ENCODE measurements around the gene IL17RE. TPM values are rescaled to one million over a fixed set of nuclear protein-coding genes. Genes with fewer than 3 reads are reported as not detected.
A peak's percentile ranks its signal among the peaks of the same experiment; 100 is the strongest.

The IL17RE gene
- polyA plus RNA-seq, 3 donors = 0.27 TPM; not detected in 2

- Mint-ChIP-seq H3K9me3 (no peaks in the 10 kb centered on the region), H3K27ac (peak overlapping the region in 2 of 7 donors; percentile 21 to 48), H3K27me3 (ENCODE audit: low read depth in 3 of 3) (peaks cover 10 to 22% (median 13%) of the 10 kb centered on the region in 3 donors), H3K36me3 (peaks cover 2% of the 10 kb centered on the region in 2 donors), H3K4me3 (no peak overlapping the region), H3K4me1 (peaks cover 18% of the 10 kb centered on the region)
- Histone ChIP-seq H3K27ac (ENCODE audit: low read depth in 1 of 2, low read length in 2 of 2) (no peak overlapping the region), H3K36me3 (replicated peaks in 1 of 2; ENCODE audit: control insufficient read depth in 1 of 2, insufficient read depth in 2 of 2, low read length in 2 of 2) (peaks cover 0 to 1% of the 10 kb centered on the region in 2 donors), H3K4me3 (replicated peaks in 1 of 3; ENCODE audit: low read depth in 2 of 3, low read length in 3 of 3) (no peak overlapping the region), H3K4me2 (replicated peaks; ENCODE audit: extremely low read depth, low read length, poor library complexity, severe bottlenecking) (no peak overlapping the region), H3K9ac (ENCODE audit: insufficient read depth, low read length, poor library complexity, severe bottlenecking) (no peak overlapping the region), H4K20me1 (ENCODE audit: insufficient read depth, low read length) (no peaks in the 10 kb centered on the region), H3K9me3 (replicated peaks in 1 of 2; ENCODE audit: control insufficient read depth in 1 of 2, insufficient read depth in 1 of 2, low read length in 2 of 2) (no peaks in the 10 kb centered on the region), H3K4me1 (ENCODE audit: control insufficient read depth in 1 of 2, insufficient read depth in 2 of 2, low read length in 2 of 2) (peaks cover 10 to 14% of the 10 kb centered on the region in 2 donors), H2AFZ (ENCODE audit: insufficient read depth, low read depth, low read length, poor library complexity, severe bottlenecking) (no peak overlapping the region), H3K27me3 (ENCODE audit: control insufficient read depth in 2 of 2, insufficient read depth in 2 of 2, low read length in 2 of 2) (peaks cover 2 to 8% of the 10 kb centered on the region in 2 donors), H3K79me2 (ENCODE audit: insufficient read depth, low read length) (no peaks in the 10 kb centered on the region)
- no peak for TF ChIP-seq CTCF (IDR thresholded peaks at IDR 0.05)
- no peak for DNase-seq
- no CpG with 5 or more reads among the region's 5 CpGs for WGBS (ENCODE audit: insufficient coverage)
- intact Hi-C loops (cut with micrococcal nuclease) = no loop called here
Measured at GRCh38 chr3:9955611-9956352, 53.1 kb downstream of the IL17RE start.

- Histone ChIP-seq H4K20me1 (ENCODE audit: insufficient read depth, low read length) (no peaks in the 10 kb centered on the region), H3K9ac (ENCODE audit: insufficient read depth, low read length, poor library complexity, severe bottlenecking) (no peak overlapping the region), H2AFZ (ENCODE audit: insufficient read depth, low read depth, low read length, poor library complexity, severe bottlenecking) (no peak overlapping the region), H3K27ac (ENCODE audit: low read depth in 1 of 2, low read length in 2 of 2) (no peak overlapping the region), H3K79me2 (ENCODE audit: insufficient read depth, low read length) (no peaks in the 10 kb centered on the region), H3K4me1 (ENCODE audit: control insufficient read depth in 1 of 2, insufficient read depth in 2 of 2, low read length in 2 of 2) (peaks cover 3% of the 10 kb centered on the region in 2 donors), H3K4me2 (replicated peaks; ENCODE audit: extremely low read depth, low read length, poor library complexity, severe bottlenecking) (no peak overlapping the region), H3K36me3 (replicated peaks in 1 of 2; ENCODE audit: control insufficient read depth in 1 of 2, insufficient read depth in 2 of 2, low read length in 2 of 2) (peaks cover 4 to 16% of the 10 kb centered on the region in 2 donors), H3K4me3 (replicated peaks in 1 of 3; ENCODE audit: low read depth in 2 of 3, low read length in 3 of 3) (no peak overlapping the region), H3K9me3 (replicated peaks in 1 of 2; ENCODE audit: control insufficient read depth in 1 of 2, insufficient read depth in 1 of 2, low read length in 2 of 2) (no peaks in the 10 kb centered on the region), H3K27me3 (ENCODE audit: control insufficient read depth in 2 of 2, insufficient read depth in 2 of 2, low read length in 2 of 2) (no peaks in the 10 kb centered on the region)
- no peaks in the 10 kb centered on the region for H3K9me3 Mint-ChIP-seq
- peaks cover 9 to 15% of the 10 kb centered on the region in 2 donors for H3K36me3 Mint-ChIP-seq
- intact Hi-C loops (cut with micrococcal nuclease) = no loop called here
- WGBS (ENCODE audit: insufficient coverage) = 0% methylated on average over 1 of the region's 5 CpGs
- peaks cover 2 to 9% (median 8%) of the 10 kb centered on the region in 3 donors for H3K27me3 Mint-ChIP-seq (ENCODE audit: low read depth in 3 of 3)
- peaks cover 8% of the 10 kb centered on the region for H3K4me1 Mint-ChIP-seq
- no peak overlapping the region for H3K4me3 Mint-ChIP-seq
- TF ChIP-seq CTCF (IDR thresholded peaks at IDR 0.05) = peak; percentile 18
- no peak for DNase-seq
- peak overlapping the region in 1 of 7 donors; percentile 15 for H3K27ac Mint-ChIP-seq
Measured at GRCh38 chr3:9957214-9957613, 54.6 kb downstream of the IL17RE start.
